Epithelial cell of esophagus (primary cell): Measurements from ENCODE around the gene ZAP70.

Experiments used
- DNase-seq: peaks from one replicate; pipeline ENCODE4 v3.0.0; 2010; ENCODE audit warnings: low read depth
- H3K4me3 ChIP-seq: 2 replicates; pipeline ENCODE4 v1.5.1; 2011; ENCODE audit warnings: mild to moderate bottlenecking, low read length, control low read depth
- TF ChIP-seq, protein P1 (sequence below): IDR thresholded peaks from 2 replicates; pipeline ENCODE4 v1.5.1; 2011; ENCODE audit warnings: low read depth, mild to moderate bottlenecking, low read length, control low read depth, inconsistent platforms; ENCODE audit not compliant: insufficient read depth; ENCODE audit errors: missing control alignments

The ZAP70 gene

DNA sequence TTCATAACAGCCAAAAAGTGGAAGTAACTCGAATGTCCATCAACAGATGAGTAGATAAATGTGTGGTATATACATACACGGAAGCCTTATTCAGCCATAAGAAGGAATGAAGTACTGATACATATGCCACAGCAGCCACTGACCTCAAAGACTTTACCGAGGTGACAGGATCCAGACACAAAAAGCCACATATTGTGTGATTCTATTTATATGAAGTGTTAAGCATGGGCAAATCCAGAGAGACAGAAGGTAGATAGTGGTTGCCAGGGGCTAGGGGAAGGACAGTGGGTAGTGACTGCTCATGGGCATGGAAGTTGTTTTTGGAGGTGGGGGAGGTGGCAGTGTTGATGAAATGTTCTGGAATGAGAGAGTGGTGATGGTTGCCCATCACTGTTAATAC is 33.9 kb downstream of the ZAP70 start:
- no peak overlapping the region for H3K4me3 ChIP-seq
- DNase-seq: no peak
- TF ChIP-seq, protein P1, sequence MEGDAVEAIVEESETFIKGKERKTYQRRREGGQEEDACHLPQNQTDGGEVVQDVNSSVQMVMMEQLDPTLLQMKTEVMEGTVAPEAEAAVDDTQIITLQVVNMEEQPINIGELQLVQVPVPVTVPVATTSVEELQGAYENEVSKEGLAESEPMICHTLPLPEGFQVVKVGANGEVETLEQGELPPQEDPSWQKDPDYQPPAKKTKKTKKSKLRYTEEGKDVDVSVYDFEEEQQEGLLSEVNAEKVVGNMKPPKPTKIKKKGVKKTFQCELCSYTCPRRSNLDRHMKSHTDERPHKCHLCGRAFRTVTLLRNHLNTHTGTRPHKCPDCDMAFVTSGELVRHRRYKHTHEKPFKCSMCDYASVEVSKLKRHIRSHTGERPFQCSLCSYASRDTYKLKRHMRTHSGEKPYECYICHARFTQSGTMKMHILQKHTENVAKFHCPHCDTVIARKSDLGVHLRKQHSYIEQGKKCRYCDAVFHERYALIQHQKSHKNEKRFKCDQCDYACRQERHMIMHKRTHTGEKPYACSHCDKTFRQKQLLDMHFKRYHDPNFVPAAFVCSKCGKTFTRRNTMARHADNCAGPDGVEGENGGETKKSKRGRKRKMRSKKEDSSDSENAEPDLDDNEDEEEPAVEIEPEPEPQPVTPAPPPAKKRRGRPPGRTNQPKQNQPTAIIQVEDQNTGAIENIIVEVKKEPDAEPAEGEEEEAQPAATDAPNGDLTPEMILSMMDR: no peak

DNA sequence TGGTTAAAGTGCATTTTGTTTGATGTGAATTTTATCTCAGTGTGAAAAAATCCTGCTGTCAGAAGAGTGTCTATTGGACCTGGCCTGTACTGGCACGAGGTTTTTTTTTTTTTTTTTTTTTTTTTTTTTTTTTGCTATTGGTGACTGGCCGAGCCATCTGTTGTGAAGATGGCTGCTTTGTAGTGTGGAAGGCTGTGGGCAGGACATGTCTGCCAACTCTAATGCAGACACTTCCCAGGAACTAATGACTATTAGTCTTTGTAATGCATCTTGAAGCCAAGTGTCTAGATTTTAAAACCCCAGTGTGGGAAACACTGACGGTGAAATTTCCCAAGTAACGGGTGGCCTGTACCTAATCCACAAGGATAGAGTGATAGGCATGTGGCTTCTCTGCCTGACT is 34.3 kb downstream of the ZAP70 start:
- no peak overlapping the region for H3K4me3 ChIP-seq
- TF ChIP-seq, protein P1: no peak
- DNase-seq: no peak

DNA sequence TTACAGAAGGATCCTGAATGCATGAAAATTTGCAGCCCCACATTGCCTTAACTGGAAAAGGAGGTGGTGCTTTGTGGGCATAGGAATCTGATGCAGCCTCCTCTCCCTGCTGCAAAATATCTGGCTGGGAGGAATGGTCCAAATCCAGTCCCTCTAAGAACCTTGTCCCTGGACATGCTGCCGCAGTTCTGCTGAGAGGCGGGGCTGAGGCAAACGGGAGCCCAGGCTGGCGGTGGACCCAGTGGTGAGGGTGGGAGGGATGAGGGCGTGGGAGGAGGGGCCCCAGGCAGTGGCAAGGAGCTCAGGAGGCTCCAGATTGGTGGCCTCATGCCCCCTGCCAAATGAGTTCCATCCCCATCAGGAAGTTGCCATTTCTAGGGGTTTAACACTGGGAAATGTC is 36.2 kb downstream of the ZAP70 start:
- no peak overlapping the region for H3K4me3 ChIP-seq
- TF ChIP-seq, protein P1: no peak
- no peak for DNase-seq

DNA sequence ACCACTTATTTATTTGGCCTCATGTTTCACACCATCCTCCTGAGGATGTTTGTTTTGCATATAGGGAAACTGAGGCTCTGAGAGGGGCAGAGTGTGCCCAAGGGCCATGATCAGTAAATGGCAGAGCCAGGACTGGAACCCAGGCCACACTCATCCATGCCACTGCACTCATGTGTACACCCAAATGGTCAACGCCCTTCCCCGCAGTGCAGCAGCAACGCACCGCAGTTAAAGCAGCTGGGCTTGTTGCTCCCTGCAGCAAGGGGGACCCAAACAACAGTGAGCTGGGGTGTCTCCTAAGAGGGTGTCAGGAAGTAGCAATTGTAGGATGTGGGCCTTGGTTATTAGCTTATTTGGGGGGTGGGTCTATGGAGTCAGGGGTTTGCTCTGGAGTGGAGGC is 36.6 kb downstream of the ZAP70 start:
- no peak for DNase-seq
- no peak overlapping the region for H3K4me3 ChIP-seq
- TF ChIP-seq, protein P1: no peak

DNA sequence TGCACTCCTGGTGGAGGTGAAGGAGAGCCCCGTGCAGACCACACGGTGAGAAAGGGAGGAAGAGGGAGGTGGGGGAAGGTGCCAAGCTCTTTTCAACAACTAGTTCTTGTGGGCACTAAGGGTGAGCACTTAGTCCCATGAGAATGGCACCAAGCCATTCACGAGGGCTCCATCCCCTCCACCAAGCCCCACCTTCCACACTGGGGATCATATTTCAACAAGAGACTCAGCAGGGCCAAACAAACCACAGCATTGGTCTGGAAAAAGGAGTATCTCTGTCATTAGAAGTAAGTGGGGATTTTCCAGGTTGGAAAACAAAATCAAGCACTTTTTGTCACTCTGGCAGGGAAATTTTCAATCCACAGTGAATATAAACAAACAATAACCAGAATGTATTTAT is 38.4 kb downstream of the ZAP70 start:
- TF ChIP-seq, protein P1: no peak
- no peak overlapping the region for H3K4me3 ChIP-seq
- no peak for DNase-seq

DNA sequence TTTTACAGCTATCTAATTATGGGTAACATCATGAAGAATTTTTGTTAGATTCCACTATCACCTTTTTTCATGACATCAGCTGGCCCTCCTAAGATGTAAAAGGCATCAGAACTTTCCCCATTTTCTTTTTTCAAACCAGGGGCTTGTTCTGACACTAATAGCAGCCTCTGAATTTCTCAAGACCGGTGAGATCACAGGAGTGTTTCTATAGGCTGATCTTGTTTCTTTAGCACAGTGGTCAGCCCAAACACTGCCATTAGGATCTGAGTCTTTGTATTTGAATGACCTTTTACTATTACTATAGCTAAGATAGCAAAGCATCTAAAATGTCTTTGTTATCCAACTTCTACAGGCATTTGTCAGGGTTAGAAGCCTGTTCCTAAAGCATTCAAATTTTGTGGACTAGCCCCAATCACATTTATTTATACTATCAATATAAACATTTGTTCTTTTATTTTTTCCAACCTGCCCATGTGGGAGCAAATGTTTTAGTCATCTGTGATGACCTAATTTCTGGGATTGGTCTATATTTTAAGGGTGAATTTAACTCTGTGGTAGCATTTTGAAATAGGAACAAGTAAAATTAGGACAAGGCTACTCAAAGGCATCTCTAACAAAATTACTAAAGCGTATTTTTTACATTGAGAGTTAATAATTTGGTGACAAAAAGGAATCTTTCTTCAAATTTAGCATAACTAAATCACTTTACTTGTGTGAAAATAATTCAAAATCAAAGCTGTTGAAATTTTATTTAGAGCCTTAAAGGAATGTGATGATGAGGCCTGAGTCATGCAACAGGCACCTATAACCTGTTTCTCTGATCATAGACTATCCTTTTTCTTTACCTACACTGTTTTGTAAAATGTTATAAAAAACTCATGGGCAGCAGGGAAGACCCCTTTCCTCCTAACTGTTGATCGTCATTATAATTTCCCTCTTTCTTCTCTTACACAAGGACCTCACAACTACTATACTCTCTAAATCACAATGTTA is 39.3 kb downstream of the ZAP70 start:
- TF ChIP-seq, protein P1: no peak
- H3K4me3 ChIP-seq: no peak overlapping the region
- peak; percentile 65 for DNase-seq
